Measurements from ENCODE around the gene C1QL1. TPM values are rescaled to one million over a fixed set of nuclear protein-coding genes. Genes with fewer than 3 reads are reported as not detected.
A peak's percentile ranks its signal among the peaks of the same experiment; 100 is the strongest.

C1QL1 gene
- total and polyA plus RNA-seq, 2 of the 13 experiments (the other 11 are each of a cell fraction or from before 2014, with no cell fraction given) = 0.11 TPM

GRCh38 chr17:44947461-44948314, 20.4 kb downstream of the C1QL1 start, which contains the start of gene KIF18B (continued):
- TF ChIP-seq ZFP82 (CRISPR knock-in tag; IDR thresholded peaks at IDR 0.05; ENCODE audit: borderline replicate concordance) (no peak), ZNF773 (CRISPR knock-in tag; IDR thresholded peaks at IDR 0.05; ENCODE audit: borderline replicate concordance) (no peak), THYN1 (CRISPR knock-in tag; IDR thresholded peaks at IDR 0.05; ENCODE audit: borderline replicate concordance, low read depth) (no peak), SMARCE1 (IDR thresholded peaks at IDR 0.05; ENCODE audit: borderline replicate concordance) (no peak), NR2C2 (CRISPR knock-in tag; IDR thresholded peaks at IDR 0.05; ENCODE audit: borderline replicate concordance) (peak; percentile 63; the same call in 1 of the 2 replicates), ZNF235 (CRISPR knock-in tag; IDR thresholded peaks at IDR 0.05; ENCODE audit: borderline replicate concordance) (0 out of 2 replicates have a peak, but pooled peaks have one; percentile 16), MEIS2 (CRISPR knock-in tag; IDR thresholded peaks at IDR 0.05) (peak; percentile 50; the same call in 1 of the 2 replicates), GLI4 (CRISPR knock-in tag; IDR thresholded peaks at IDR 0.05; ENCODE audit: borderline replicate concordance) (peak; percentile 70; the same call in 1 of the 2 replicates), HMG20B (CRISPR knock-in tag; conservative IDR thresholded peaks at IDR 0.05) (no peak), RXRA (CRISPR knock-in tag; IDR thresholded peaks at IDR 0.05) (peak; percentile 71), BRD4 (CRISPR knock-in tag; IDR thresholded peaks at IDR 0.05) (no peak; the same call in 1 of the 2 replicates), SNAPC5 (CRISPR knock-in tag; IDR thresholded peaks at IDR 0.05; ENCODE audit: borderline replicate concordance) (peak; percentile 89; the same call in 1 of the 2 replicates), REXO4 (CRISPR knock-in tag; IDR thresholded peaks at IDR 0.05; ENCODE audit: borderline replicate concordance) (no peak), MNT (IDR thresholded peaks at IDR 0.05) (peak; percentile 34; the same call in 1 of the 2 replicates), ATF3 (CRISPR knock-in tag; IDR thresholded peaks at IDR 0.05) (peak; percentile 27; the same call in 1 of the 2 replicates), MTF1 (CRISPR knock-in tag; IDR thresholded peaks at IDR 0.05) (0 out of 2 replicates have a peak, but pooled peaks have one; percentile 18), DDIT3 (CRISPR knock-in tag; IDR thresholded peaks at IDR 0.05) (no peak), E2F1 (CRISPR knock-in tag; IDR thresholded peaks at IDR 0.05) (peak; percentile 99), ZNF766 (CRISPR knock-in tag; IDR thresholded peaks at IDR 0.05; ENCODE audit: borderline replicate concordance) (peak; percentile 80; the same call in 1 of the 2 replicates), ATM (IDR thresholded peaks at IDR 0.05; ENCODE audit: borderline replicate concordance) (no peak), POLR2G (IDR thresholded peaks at IDR 0.05; ENCODE audit: low read depth, low read length) (peak; percentile 98), SMARCC2 (IDR thresholded peaks at IDR 0.05) (no peak), RFXAP (CRISPR knock-in tag; IDR thresholded peaks at IDR 0.05; ENCODE audit: borderline replicate concordance) (peak; percentile 82; the same call in 1 of the 2 replicates), NFE2L1 (CRISPR knock-in tag; IDR thresholded peaks at IDR 0.05; ENCODE audit: borderline replicate concordance) (no peak), ZNF3 (CRISPR knock-in tag; IDR thresholded peaks at IDR 0.05) (no peak; the same call in 1 of the 2 replicates)

Measured in HepG2 (cell line).